Measurements from ENCODE around the gene EGFR. TPM values are rescaled to one million over a fixed set of nuclear protein-coding genes. Genes with fewer than 3 reads are reported as not detected.
A peak's percentile ranks its signal among the peaks of the same experiment; 100 is the strongest.
"Not testable (repeated sequence)": the region's sequence is repeated elsewhere in the genome, so short reads cannot be mapped to it uniquely, and the experiment has no call there.

Gene EGFR
- total and polyA plus RNA-seq, 9 donors: 13.0 to 54.6 (median 41.7) TPM

DNA sequence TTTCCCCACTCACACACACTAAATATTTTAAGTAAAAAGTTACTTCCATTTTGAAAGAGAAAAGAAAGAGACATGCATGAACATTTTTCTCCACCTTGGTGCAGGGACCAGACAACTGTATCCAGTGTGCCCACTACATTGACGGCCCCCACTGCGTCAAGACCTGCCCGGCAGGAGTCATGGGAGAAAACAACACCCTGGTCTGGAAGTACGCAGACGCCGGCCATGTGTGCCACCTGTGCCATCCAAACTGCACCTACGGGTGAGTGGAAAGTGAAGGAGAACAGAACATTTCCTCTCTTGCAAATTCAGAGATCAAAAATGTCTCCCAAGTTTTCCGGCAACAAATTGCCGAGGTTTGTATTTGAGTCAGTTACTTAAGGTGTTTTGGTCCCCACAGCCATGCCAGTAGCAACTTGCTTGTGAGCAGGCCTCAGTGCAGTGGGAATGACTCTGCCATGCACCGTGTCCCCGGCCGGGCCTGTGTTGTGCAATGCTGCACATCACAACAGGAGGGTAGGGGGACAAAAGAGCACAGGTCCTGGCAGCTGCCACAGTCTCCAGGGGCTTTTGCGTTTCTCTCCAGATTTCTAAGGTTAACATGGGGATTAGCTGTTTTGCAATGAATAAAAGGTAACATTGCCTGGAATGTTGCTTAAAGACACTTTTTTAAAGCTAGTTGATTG, 146.5 kb downstream of the EGFR start:
- no peak for DNase-seq

DNA sequence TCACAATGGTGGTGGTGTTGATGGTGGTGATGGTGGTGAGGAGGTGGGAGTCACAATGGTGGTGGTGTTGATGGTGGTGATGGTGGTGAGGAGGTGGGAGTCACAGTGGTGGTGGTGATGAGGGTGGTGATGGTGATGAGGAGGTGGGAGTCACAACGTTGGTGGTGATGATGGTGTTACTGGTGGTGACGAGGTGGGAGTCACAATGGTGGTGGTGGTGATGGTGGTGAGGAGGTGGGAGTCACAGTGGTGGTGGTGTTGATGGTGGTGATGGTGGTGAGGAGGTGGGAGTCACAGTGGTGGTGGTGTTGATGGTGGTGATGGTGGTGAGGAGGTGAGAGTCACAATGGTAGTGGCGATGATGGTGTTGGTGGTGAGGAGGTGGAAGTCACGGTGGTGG, 148.5 kb downstream of the EGFR start:
- H3K9me3 ChIP-seq; H3K27ac ChIP-seq; DNase-seq; H3K36me3 ChIP-seq; H3K4me1 ChIP-seq (ENCODE audit: insufficient read depth); H3K4me3 ChIP-seq; H3K27me3 ChIP-seq; intact Hi-C loops (cut with DNase I): not testable (repeated sequence)
- 84 to 92% (median 90%) methylated on average over 4 of the region's 4 CpGs for WGBS, 3 donors

More for the DNA sequence above, 146.5 kb downstream of the EGFR start:
- no peak overlapping the region for H3K27ac ChIP-seq
- no peaks in the 10 kb centered on the region for H3K4me1 ChIP-seq (ENCODE audit: insufficient read depth)
- intact Hi-C loops (cut with DNase I): no loop called here
- WGBS, 3 donors: 87 to 95% (median 94%) methylated on average over 13 of the region's 13 CpGs
- TF ChIP-seq, protein P1, sequence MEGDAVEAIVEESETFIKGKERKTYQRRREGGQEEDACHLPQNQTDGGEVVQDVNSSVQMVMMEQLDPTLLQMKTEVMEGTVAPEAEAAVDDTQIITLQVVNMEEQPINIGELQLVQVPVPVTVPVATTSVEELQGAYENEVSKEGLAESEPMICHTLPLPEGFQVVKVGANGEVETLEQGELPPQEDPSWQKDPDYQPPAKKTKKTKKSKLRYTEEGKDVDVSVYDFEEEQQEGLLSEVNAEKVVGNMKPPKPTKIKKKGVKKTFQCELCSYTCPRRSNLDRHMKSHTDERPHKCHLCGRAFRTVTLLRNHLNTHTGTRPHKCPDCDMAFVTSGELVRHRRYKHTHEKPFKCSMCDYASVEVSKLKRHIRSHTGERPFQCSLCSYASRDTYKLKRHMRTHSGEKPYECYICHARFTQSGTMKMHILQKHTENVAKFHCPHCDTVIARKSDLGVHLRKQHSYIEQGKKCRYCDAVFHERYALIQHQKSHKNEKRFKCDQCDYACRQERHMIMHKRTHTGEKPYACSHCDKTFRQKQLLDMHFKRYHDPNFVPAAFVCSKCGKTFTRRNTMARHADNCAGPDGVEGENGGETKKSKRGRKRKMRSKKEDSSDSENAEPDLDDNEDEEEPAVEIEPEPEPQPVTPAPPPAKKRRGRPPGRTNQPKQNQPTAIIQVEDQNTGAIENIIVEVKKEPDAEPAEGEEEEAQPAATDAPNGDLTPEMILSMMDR (IDR thresholded peaks at IDR 0.05): no peak
- no peaks in the 10 kb centered on the region for H3K9me3 ChIP-seq
- H3K36me3 ChIP-seq: no peaks in the 10 kb centered on the region
- no peaks in the 10 kb centered on the region for H3K27me3 ChIP-seq
- H3K4me3 ChIP-seq: no peak overlapping the region

DNA sequence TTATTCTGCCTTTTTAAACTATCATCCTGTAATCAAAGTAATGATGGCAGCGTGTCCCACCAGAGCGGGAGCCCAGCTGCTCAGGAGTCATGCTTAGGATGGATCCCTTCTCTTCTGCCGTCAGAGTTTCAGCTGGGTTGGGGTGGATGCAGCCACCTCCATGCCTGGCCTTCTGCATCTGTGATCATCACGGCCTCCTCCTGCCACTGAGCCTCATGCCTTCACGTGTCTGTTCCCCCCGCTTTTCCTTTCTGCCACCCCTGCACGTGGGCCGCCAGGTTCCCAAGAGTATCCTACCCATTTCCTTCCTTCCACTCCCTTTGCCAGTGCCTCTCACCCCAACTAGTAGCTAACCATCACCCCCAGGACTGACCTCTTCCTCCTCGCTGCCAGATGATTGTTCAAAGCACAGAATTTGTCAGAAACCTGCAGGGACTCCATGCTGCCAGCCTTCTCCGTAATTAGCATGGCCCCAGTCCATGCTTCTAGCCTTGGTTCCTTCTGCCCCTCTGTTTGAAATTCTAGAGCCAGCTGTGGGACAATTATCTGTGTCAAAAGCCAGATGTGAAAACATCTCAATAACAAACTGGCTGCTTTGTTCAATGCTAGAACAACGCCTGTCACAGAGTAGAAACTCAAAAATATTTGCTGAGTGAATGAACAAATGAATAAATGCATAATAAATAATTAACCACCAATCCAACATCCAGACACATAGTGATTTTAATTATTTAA, 151.7 kb downstream of the EGFR start:
- H3K27me3 ChIP-seq: no peaks in the 10 kb centered on the region
- TF ChIP-seq POLR2A (IDR thresholded peaks at IDR 0.05) (no peak), EP300 (IDR thresholded peaks at IDR 0.05) (no peak)
- TF ChIP-seq, protein P1 (IDR thresholded peaks at IDR 0.05): no peak
- H3K4me3 ChIP-seq: no peak overlapping the region
- WGBS, 3 donors: 76 to 87% (median 81%) methylated on average over 11 of the region's 11 CpGs
- H3K27ac ChIP-seq: no peak overlapping the region
- no peaks in the 10 kb centered on the region for H3K9me3 ChIP-seq
- no peaks in the 10 kb centered on the region for H3K36me3 ChIP-seq
- peak in 1 of 5 donors; percentile 6 for DNase-seq
- H3K4me1 ChIP-seq (ENCODE audit: insufficient read depth): no peaks in the 10 kb centered on the region
- intact Hi-C loops (cut with DNase I): loop anchor here in 1 of 4 donors (10.0 kb wide), 1 partner anchor 146 kb away; no protein-coding TSS in a partner anchor

DNA sequence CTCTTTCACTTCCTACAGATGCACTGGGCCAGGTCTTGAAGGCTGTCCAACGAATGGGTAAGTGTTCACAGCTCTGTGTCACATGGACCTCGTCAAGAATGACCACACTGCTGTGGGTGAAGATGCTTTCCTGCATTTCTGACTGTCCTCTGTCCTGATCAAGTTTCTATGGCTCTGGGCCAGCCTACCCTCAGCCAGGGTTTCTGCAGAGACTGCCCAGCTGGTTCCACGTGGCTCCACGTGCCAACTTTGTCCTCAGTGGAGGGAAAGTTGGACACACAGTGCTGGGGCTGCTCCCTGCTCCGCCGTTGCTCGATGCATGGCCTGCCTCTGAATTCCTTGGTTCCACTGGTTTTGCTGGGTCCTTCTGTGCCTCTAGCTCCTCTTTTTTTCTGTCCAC, 152.3 kb downstream of the EGFR start:
- Histone ChIP-seq H3K4me3 (no peak overlapping the region), H3K27ac (no peak overlapping the region), H3K4me1 (ENCODE audit: insufficient read depth) (no peaks in the 10 kb centered on the region), H3K36me3 (no peaks in the 10 kb centered on the region), H3K27me3 (no peaks in the 10 kb centered on the region), H3K9me3 (no peaks in the 10 kb centered on the region)
- 86 to 90% (median 88%) methylated on average over 7 of the region's 7 CpGs for WGBS, 3 donors
- no peak for DNase-seq
- TF ChIP-seq EP300 (IDR thresholded peaks at IDR 0.05): no peak
- intact Hi-C loops (cut with DNase I): loop anchor here in 1 of 4 donors (10.0 kb wide), 1 partner anchor 146 kb away; no protein-coding TSS in a partner anchor

DNA sequence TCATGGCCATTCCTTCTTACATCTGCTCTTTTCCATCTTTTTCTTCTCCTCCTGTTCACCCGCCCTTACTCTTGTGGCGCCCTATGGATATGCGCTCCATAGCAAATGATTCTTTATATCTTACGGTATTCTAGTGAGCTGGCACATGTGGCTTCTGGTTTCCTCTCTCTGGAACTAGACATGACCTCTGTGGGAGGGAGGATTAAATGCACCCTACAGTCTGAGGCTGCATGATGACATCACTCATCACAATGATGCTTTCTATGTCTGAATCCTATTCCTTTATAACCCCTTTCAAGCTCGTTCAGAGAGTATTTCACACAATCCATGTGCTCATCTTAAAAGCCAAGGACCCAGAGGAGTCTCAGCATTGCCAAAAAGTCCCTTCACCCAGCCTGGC, 153.3 kb downstream of the EGFR start:
- H3K4me1 ChIP-seq (ENCODE audit: insufficient read depth): peaks cover 2% of the 10 kb centered on the region
- no peak overlapping the region for H3K27ac ChIP-seq
- H3K9me3 ChIP-seq: no peaks in the 10 kb centered on the region
- no peak for TF ChIP-seq POLR2A (IDR thresholded peaks at IDR 0.05)
- TF ChIP-seq, protein P1 (IDR thresholded peaks at IDR 0.05): no peak
- no peaks in the 10 kb centered on the region for H3K27me3 ChIP-seq
- intact Hi-C loops (cut with DNase I): loop anchor here in 1 of 4 donors (10.0 kb wide), 1 partner anchor 147 kb away; no protein-coding TSS in a partner anchor
- no peak overlapping the region for H3K4me3 ChIP-seq
- no peak for DNase-seq
- no peaks in the 10 kb centered on the region for H3K36me3 ChIP-seq
- 94 to 95% (median 95%) methylated on average over 5 of the region's 5 CpGs for WGBS, 3 donors
